ENCODE results near the gene AIP.

- TF ChIP-seq CTCF (conservative IDR thresholded peaks at IDR 0.05 in 1 of 2, IDR thresholded peaks at IDR 0.05 in 1 of 2; ENCODE audit: low read depth in 1 of 2, low read length in 2 of 2), result no peak
- no peak for TF ChIP-seq EZH2 (IDR thresholded peaks at IDR 0.05; ENCODE audit: low read length, missing control alignments)
These were observed 41.0 kb upstream of the AIP start for GRCh38 chr11:67441731-67442351.

Measured in fibroblast of lung (primary cell).